HG03139 (cell line): ENCODE data around the gene GREM2.

ENCODE experiments used
- ATAC-seq: cut with Tn5 transposase; IDR thresholded peaks from one replicate; pipeline ENCODE4 v1.9.1; 2021; ENCODE audit not compliant: unreplicated experiment

Gene GREM2

DNA sequence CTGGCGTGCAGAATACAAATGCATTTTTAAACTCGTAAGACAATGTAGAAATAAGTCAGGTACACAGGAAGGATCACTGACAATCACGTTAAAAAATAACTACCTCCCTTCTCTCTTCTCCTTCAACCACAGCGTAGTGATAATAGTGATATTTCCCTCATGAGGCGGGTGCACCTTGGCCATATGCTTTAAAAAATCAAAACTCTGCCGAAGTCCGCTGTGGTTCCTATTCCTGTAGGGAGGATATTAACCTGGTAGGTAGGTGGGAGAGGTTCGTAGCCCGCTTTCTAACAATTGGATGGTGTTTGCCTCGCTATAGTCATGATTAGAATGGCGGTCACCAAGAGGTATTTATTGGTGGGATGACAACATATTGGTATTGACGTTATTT is 732 bp downstream of the GREM2 start:
- no peak for ATAC-seq

DNA sequence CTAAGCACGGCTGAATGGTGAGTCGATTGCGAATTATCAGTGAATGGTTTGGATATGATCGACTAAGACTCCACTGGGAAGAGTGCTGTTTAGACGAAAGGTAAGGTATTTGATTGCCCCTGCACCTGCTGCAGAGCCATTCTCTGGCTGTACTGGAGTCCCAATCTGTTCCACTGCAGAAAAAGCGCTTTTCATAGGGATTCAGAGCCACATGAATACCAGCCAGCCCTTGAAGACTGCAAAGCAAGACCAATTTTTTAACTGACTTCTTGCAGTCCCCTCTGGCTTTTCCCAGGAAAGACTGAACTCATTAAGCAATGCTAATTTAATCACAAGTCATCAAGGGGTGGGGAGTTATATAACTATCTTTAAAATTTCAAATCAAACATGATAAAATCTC is 1.3 kb downstream of the GREM2 start:
- no peak for ATAC-seq

DNA sequence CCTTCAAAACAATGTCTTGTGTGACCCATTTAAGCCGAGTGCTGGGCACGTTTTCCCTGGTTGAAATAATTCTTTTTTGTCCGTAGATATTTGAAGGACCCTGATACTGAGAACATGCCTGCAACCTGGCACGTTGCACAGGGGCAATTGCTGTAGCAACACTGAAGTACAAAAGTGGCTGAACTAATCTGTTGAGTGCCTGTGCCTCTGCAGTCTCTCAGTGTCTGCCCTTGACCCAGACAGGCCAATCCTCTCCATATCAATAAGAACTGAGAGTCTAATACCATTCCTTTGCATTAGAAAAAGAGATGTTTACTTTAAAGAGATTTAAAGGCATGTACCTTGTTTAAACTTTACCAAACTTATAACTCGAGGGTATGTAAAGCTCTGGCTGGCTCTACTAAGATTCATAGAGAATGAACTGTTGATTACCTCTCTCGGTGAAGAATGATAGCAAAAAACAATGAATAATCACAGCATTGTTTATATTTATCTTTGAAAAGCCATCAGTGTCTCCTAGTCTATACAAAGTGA is 2.4 kb downstream of the GREM2 start:
- ATAC-seq: no peak

DNA sequence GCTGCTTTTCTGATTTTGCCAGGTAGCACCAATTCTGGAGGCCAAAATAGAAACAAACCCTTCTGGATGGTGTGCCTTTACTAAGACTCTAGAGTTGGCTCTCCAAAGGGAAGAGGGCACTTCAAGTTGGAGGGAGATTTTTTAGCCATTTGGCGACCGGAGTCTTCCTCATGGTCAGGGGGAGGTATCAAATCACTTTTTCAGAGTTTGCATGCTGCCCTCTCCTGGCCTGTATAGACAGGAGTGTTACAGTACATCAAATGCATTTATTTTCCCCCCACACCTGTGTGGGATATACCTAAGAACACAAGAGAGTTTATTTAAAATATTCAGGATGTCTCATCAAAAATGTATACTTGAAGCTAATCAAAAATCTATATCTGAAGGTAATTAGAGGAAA is 3.2 kb downstream of the GREM2 start:
- ATAC-seq: no peak

DNA sequence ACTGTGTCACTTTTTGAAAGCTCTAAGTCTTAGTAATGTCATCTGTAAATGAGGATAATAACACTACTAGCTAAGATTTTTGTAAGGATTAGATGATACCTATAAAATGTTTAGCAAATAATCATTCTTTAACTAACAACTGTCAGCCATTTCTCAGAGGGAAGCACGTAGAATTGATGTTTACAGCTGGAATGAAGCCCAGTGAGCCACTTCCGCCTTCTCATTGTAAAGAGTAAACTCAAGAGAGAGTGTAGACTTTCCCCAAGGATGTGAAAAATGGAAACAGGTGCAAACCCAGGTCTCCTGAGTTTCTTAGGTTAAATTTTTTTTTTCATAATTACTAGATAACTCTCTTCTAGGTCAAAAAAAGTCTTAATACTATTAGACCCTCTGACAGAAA is 4.9 kb downstream of the GREM2 start:
- no peak for ATAC-seq

DNA sequence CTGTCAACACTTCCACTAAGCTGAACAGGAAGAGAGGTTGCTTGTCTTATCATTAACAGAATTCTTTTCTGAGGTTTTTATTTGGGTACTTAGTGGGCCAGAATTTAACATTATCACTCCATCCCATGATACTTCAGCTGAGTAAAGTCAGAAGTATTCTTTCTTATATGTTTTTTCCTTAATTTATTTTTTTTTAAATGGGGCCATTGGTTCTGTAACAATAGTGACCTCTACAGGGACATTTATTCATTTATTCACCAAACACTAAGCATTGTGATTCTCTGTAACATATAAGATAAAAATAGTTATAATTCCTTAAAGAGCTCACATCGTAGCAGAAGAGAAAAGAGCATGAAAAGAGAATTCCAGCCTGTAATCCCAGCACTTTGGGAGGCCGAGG is 9.8 kb downstream of the GREM2 start:
- ATAC-seq: no peak

DNA sequence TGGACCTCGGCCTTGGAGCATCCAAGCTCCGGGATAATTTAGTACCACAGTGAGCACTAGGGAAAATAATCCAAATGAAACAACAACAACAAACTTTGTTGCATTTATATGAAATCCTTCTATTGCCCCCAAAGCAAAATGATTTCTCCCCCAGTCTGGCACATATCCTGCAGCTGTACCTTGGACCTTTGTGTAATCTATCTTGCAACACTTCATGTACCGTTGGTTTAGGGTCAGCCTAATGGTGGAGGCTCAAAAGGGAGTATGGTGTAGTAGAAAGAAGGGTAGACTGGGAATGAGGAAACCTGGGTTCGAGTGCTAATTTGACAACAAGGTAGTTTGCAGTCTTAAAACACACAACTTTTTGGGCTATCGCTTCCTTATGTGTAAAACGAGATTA is 12.1 kb downstream of the GREM2 start:
- ATAC-seq: no peak

DNA sequence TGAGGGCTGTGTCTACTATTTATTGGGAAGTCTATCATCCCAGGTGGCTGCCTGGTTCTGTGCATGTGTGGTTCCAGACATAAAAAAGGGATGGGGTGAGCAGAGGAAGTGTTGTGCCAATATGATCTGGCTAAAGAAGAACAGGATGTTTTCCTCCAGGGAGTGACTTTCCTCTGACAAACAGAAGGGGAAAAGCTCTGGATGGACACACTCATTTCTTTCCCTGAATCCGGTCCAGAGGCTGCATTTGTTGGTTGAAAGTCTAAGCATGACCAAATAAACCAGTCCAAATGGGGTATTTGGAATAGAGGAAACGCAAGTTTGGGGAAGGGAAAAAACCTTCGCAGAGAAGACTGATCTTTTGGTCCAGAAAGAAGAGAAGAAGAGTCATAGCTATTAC is 12.7 kb downstream of the GREM2 start:
- ATAC-seq: no peak

DNA sequence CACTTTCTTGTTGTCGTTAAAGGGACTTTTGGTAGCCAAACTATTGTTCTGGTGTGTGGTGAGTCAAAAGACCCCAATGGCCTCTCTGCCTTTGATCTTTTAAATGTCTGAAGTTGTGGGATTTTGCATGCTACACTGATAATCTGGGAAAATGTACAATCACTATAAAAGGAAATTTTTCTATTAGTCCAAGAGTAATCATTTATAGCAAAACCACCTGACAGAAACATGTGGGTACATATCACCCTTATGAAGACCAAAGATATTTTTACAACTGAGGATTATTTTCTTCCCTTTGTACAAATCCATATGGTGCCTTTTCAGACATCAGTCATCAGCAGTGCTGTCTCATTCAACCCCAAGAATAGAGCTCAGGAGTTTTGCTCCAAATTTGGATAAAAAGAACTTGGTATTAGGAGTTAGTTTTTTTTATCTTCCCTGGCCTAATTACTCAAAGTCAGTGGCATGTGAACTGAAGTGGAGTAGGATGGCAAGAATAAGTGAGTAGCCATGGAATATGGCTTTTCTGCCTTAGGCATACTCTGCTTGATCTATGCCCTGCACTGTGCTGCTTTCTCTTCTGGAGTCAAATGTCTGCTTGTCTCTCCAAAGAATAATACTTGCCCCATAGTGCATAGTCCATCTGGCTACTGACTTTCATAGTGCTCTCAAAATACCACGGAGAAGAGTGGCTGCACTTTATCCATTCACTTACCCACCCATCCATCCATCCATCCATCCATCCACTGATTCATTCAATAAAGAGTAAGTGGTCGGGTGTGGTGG is 13.5 kb downstream of the GREM2 start:
- no peak for ATAC-seq

DNA sequence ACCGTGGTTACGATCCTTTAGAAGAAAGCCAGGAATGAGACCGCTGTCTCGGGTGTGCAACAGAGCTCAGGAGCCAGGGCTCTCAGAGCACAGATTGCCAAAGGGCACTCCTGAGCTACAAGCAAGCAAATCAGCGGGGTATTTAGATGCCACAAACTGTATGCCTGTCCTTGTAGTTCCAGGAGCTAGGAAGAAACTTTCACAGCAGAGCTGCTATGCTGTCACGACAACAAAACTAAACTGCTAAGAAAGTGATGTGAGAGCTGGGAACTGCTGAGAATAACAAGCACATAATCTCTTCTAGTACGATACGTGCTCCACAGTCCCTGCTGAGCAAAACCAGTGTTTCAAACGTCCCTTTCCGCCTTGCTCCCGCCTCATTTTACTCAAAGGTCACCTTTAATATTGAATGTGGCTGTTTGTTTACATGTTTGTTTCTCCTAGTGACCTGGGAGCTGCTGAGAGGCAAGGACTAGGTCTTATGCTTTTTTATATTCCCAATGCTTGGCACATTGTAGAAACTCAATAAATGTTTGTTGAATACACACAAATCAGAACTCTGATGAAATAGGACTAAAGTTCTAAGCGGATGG is 14.7 kb downstream of the GREM2 start:
- ATAC-seq: no peak

DNA sequence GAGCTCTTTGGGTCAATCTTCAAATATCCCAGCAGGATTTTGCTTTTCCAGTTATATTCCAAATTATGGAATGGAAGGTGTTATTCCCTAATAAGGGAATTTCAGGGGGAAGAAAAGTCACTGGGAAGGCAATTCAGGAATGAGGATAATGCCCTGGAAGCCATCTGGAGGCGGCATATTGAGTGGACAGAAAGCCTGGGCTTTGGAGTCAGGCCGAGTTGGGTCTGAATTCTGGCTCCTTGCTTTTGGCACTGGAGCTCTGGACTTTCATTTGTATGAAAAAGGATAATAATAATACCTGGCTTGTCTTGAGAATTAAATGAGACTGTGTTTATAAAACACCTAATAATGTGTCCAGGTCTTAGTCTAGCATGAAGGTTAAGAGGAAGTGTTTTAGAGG is 16.5 kb downstream of the GREM2 start:
- ATAC-seq: no peak

DNA sequence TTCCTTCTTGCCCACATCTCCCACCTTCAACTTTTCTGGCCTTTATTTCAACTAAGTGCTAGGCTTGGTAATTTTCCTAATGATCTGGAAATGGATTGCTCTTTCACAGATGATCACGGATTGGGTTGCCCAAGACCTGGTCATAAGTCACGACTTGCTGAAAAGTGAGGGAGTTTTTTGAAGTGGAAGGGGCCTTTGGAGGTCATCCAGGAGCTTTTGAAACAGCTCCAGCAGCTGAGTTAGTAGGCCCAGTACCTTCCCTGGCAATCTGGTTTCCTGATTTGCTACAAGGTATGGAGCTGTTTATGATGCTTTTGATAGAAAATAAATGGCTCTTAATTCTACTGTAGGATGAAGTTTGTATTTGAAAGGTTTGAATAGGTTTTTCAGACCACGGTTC is 20.4 kb downstream of the GREM2 start:
- no peak for ATAC-seq

DNA sequence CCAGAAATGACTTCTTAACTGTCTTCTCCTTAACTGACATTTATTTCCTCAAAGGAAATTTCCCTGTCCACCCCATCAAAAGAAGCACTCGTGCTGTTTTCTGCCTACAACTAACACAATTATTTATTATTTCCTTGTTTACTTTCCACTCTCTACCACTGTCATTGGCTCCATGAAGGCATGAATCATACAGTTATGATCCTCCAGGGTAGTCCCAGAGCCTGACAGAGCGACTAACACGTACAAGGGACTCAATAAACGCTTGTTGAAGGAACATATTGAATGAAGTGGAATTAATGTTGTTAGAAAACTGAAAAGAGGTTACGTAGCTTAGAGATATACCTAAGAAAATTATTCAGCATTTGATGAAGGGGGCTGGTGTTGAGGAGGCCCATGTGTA is 20.9 kb downstream of the GREM2 start:
- no peak for ATAC-seq

DNA sequence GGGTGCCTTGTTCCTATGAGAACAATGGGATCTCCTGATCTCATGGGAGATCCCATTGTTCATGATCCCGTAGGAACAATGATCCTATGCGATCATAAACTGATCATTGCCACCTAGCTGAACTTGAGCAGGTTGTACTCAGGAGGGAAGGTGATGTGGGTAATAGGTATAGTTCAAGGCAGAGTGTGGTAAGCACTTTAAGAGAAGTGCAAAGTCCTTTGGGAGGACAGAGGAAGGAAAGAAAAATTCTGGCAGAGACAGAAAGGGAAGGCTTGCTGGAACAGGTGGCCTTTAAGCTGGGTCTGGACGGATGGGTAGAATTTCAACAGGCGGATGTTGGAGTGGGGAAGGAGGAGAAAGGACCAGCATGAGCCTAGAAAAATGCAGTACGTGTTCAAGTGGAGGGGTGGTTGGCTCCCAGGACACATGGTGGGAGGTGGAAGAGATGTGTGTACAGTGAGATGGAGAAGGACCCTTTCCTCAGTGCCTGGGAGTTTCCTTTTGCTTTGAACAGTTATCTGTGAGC is 22.3 kb downstream of the GREM2 start:
- no peak for ATAC-seq

DNA sequence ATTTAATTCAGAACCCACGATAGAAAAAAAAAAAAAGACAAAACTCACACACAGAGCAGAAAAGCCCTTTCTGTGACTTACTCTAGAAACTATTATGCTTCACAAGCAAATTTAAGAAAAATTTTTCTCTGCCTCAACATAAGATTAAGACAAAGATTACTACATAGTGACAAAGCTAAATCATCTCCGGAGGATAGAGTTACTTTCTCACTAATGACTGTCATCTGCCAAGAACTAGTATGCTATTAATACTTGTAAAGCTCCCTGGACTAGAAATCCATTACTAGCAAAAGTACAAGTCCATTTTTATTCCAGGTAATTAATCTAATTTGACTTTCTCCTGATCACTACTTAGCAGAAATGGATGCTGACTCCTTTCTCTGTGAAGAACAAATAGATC is 25.9 kb downstream of the GREM2 start:
- no peak for ATAC-seq

DNA sequence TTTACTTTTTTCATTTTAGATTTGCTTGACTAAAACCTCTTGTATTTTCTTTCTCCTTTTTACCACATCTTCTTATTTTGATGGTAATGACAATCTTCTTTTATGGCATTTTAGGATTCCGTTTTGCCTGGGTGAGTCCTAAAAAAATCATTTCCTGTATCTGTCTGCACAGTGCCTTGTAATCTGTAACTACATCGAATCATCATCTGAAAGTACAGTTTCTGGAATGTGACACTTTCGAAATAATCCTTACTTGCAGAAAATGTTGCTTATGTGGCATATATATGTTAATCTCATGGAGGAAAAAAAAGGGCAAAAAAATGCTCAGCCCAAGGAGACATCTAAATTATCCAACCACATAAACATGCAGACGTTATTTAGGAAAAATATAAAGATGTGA is 29.0 kb downstream of the GREM2 start:
- ATAC-seq: no peak

DNA sequence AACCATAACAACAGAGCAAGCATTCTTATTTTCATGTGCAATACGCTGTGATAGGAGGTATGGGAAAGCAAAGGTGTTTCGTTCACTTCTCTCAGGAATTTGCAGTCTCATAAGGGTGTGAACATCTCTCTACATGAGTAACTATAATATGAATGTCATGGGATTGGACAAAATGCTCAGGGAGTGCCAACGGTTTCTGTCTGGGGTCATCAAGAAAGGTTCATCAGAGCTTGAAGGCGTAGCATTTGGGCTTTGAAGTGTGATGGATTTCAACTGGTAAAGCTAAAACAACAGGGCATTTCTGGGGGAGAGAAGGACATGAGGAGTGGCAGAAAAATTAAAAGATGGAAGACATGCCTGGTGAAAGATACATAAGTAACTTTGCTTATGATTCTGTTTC is 32.4 kb downstream of the GREM2 start:
- no peak for ATAC-seq

DNA sequence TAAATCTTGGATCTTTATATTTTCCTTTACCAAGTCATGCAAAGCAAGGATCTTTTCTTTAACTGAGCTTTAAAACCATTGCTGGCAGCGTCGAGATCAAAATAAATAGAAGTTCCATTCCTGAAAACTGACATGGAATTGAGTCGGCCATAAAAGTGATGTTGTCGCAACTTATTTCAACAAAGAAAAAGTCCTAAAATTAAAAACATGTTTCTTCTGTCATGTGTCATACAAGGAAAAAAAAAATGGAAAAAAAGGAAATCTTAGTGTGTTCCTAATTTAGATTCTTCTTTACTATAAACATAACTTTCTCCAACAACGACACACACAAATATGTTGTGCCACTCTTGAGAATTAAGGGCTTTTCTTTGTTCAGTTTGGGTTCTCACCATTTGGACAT is 34.9 kb downstream of the GREM2 start:
- ATAC-seq: no peak

DNA sequence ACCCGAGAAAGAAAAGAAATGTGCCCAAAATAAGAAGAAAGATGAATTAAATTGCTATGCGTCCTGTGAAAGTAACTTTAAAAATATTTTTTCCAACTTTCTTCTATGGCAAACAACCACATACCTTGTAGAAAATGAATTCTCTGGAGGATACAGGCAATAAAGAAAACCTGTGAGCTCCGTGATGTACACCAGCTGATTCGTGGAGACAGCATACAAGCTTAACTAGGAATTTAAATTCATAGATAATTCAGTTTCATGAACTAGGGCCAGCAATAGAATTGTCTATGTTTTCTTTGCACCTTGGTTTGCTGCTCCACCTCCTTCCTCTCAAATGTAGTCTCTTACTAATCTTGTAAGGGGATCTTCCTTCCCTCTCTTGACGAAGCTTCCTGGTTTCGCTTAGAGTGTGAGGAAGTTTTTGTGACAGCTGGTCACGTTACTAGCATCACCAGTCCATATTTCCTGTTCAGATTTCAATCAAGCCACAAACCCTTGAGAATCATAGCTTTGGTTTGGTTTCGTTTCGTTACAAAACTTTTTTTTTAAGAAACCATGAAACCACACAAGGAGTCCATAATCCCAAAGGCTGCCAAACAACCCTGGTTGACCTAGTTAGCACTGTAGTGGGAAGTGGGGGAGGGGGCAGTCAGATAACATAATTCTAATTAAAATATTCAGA is 35.8 kb downstream of the GREM2 start:
- ATAC-seq: peak; percentile 94

DNA sequence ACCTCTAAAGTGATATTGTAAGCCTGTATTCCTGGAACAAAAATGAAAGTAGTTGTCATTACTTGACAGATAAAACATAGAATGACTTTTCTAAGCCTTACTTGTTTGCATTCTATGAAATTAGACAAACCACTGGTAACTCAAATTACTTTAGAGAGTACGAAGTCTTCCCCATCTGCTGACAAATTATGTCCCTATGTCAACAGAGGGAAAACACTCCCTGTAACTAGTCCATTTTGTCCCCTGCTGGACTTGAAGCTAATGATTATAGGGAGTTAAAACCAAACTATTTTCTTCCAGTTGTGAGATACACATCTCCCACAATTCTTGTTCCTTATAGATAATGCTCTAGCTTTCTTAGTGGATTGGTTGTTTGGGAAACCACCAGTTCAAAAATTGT is 39.6 kb downstream of the GREM2 start:
- no peak for ATAC-seq

DNA sequence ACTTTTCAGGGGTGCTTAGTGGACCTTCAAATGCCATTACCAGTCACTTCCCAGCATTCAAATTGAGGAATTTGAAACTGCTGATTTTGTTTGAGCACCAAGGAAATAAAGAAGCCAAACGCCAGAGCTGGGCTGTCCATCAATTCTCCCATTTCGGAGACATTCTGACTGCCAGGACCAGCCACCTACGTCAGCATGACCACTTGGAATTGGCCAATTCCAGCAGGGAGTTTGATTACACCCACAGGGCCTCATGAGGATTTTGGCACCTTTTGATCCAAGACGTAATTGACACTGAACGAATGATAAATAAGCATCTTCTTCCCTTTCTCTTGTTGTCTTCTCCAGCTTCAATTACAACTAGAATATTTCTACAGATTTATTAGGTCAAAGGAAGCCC is 40.2 kb downstream of the GREM2 start:
- ATAC-seq: no peak

DNA sequence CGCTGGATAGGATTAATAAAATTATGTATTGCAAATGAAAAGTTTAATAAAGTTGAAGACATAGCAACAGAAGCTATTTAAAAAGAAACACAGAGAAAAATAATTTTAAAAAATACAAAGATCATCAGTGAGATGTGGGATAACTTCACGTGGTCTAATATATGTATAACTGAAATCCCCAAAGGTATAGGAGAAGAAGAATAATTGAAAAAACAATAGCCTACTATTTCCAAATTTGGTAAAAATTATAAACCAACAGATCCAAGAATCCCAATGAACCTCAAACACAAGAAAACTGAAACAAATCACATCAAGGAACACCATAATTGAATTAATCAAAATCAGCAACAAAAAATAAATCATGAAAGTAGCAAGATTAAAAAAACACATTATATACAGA is 44.9 kb downstream of the GREM2 start:
- no peak for ATAC-seq
